Measurements from ENCODE around the gene ZCCHC2. TPM values are rescaled to one million over a fixed set of nuclear protein-coding genes. Genes with fewer than 3 reads are reported as not detected.

The ZCCHC2 gene
- total RNA-seq, 1 donor from 2014 or later: 18.5 TPM

DNA sequence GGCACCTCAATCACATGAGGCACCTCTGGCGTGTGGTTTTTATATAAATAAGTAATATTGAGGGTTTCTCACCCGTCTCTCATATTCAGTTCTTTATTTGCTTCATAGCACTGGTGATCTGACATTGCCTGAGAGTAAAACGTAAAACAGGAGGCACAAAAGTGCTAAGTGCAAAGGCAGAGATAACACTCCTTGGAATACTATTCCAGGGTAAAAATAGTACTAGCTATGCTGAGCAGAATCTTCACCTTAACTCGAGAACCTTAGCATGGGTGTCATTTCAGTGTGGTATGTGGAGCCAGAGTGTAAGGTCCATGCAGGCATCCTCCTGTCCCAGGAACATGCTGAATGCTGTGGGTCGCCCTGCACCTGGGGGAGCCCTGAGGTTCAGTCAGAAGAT lies 26.9 kb downstream of the ZCCHC2 start:
- DNase-seq (ENCODE audit: low spot score, unreplicated experiment): no peak
- H3K27ac Mint-ChIP-seq: no peak overlapping the region
- H3K36me3 Mint-ChIP-seq (ENCODE audit: insufficient read depth): peaks cover 19% of the 10 kb centered on the region
- H3K4me1 Mint-ChIP-seq (ENCODE audit: low read depth): no peaks in the 10 kb centered on the region
- H3K4me3 Mint-ChIP-seq (ENCODE audit: low read depth): no peak overlapping the region
- no peaks in the 10 kb centered on the region for H3K9me3 Mint-ChIP-seq (ENCODE audit: low read depth)
- TF ChIP-seq, protein P1, sequence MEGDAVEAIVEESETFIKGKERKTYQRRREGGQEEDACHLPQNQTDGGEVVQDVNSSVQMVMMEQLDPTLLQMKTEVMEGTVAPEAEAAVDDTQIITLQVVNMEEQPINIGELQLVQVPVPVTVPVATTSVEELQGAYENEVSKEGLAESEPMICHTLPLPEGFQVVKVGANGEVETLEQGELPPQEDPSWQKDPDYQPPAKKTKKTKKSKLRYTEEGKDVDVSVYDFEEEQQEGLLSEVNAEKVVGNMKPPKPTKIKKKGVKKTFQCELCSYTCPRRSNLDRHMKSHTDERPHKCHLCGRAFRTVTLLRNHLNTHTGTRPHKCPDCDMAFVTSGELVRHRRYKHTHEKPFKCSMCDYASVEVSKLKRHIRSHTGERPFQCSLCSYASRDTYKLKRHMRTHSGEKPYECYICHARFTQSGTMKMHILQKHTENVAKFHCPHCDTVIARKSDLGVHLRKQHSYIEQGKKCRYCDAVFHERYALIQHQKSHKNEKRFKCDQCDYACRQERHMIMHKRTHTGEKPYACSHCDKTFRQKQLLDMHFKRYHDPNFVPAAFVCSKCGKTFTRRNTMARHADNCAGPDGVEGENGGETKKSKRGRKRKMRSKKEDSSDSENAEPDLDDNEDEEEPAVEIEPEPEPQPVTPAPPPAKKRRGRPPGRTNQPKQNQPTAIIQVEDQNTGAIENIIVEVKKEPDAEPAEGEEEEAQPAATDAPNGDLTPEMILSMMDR (IDR thresholded peaks at IDR 0.05; ENCODE audit: unreplicated experiment): no peak
- H3K27me3 Mint-ChIP-seq: no peaks in the 10 kb centered on the region

DNA sequence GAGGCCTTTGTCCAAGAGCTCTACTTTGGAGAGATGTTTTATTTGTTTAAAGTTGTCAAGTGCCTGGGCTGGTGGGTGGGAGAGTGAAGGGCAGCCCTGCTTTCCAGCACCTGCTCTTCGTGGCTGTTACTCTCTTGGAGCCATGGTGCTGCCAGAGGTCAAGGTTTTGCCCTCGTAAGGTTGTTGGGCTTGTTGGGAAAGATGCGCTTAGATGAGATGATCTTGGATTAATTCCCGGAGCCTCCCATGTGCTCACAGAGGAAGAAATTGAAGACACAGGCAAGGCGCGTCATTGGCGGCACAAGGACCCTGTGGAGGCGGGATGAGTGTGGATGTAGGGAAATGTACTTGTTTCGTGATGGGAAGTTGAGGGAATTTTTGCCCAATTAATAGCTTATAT lies 27.9 kb downstream of the ZCCHC2 start:
- no peaks in the 10 kb centered on the region for H3K4me1 Mint-ChIP-seq (ENCODE audit: low read depth)
- no peaks in the 10 kb centered on the region for H3K9me3 Mint-ChIP-seq (ENCODE audit: low read depth)
- no peak for DNase-seq (ENCODE audit: low spot score, unreplicated experiment)
- no peaks in the 10 kb centered on the region for H3K27me3 Mint-ChIP-seq
- peaks cover 17% of the 10 kb centered on the region for H3K36me3 Mint-ChIP-seq (ENCODE audit: insufficient read depth)
- TF ChIP-seq, protein P1 (IDR thresholded peaks at IDR 0.05; ENCODE audit: unreplicated experiment): no peak
- no peak overlapping the region for H3K27ac Mint-ChIP-seq
- H3K4me3 Mint-ChIP-seq (ENCODE audit: low read depth): no peak overlapping the region

DNA sequence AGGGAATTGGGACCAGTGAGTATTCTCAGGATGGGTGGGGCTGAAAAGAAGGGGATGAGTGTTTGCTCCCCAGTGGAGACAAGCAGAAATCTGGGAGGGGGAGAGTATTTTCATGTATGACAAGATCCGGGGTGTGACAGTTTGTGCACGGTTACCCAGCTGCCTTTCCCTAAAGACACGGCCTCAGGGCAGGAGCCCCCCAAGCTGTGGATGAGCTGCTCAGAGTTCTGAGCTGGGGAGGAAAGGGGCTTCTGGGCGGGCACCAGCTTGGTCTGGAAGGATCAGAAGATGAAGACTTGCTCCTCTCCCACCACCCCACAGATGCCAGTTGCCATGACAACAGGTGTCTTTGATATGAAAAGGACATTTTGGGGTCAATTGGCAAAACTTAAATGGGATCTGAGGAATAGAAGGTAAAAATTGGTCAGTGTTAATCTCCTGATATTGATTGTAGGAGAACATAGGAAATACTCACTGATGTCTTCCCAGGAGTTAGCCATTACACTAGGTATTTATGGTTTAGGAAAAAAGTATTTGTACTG lies 29.2 kb downstream of the ZCCHC2 start:
- DNase-seq (ENCODE audit: low spot score, unreplicated experiment): no peak
- TF ChIP-seq, protein P1 (IDR thresholded peaks at IDR 0.05; ENCODE audit: unreplicated experiment): no peak
- Mint-ChIP-seq H3K27me3 (no peaks in the 10 kb centered on the region), H3K4me1 (ENCODE audit: low read depth) (no peaks in the 10 kb centered on the region), H3K36me3 (ENCODE audit: insufficient read depth) (peaks cover 23% of the 10 kb centered on the region), H3K4me3 (ENCODE audit: low read depth) (no peak overlapping the region), H3K9me3 (ENCODE audit: low read depth) (no peaks in the 10 kb centered on the region), H3K27ac (no peak overlapping the region)

DNA sequence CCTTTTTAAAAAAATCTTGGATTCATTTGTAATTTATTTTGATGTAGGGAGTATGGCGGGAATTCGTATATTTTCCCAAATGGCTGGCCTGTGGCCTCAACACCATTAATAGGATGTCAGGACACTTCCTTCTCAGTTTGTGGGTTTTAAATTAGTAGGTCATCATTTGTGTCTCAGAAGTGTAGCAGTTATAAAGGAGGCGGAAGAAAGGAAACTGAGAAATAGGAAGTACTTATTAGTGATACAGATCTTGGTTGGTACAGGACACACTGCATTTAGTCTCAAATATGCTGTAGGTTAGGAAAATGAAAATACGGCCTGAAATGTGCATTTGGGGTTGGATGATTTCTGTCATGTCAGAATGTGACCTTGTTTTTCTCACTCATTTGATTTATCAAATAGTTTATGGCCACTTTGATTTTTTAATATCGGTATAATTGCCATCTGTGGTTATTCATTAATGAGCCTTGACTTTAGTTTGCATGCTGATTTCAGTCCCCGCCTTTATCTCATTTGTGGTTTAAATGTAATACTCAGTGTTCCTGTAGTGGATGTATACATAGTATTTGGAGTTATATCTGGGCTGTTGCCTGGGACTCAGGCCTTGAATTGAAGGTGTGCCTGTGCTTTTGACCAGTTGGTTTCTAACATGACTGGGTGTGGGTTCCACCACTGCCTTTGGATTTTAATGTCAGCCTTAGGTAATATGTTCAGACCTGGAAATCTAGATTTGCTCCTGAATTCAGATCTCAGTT lies 31.4 kb downstream of the ZCCHC2 start:
- TF ChIP-seq, protein P1 (IDR thresholded peaks at IDR 0.05; ENCODE audit: unreplicated experiment): no peak
- no peaks in the 10 kb centered on the region for H3K27me3 Mint-ChIP-seq
- H3K27ac Mint-ChIP-seq: no peak overlapping the region
- peaks cover 29% of the 10 kb centered on the region for H3K36me3 Mint-ChIP-seq (ENCODE audit: insufficient read depth)
- DNase-seq (ENCODE audit: low spot score, unreplicated experiment): no peak
- no peaks in the 10 kb centered on the region for H3K4me1 Mint-ChIP-seq (ENCODE audit: low read depth)
- H3K9me3 Mint-ChIP-seq (ENCODE audit: low read depth): no peaks in the 10 kb centered on the region
- no peak overlapping the region for H3K4me3 Mint-ChIP-seq (ENCODE audit: low read depth)

DNA sequence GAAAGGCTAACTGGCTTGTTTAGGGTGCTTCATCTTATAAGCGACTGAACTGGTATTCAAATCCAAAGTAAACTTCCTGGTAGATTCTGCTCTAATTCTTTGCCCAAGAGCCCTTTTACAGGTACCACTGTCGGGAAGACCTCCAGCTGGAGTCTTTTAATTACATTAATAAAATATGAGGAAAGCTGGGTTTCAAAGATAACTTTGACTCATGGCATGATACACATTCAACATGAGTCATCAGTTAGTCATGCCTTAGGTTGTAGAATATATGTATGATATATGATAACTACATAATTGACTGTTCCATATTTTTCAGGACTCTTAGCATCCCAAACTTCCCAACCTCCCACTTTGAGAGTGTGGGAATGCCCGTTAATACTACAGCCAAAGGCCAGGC lies 32.3 kb downstream of the ZCCHC2 start:
- Mint-ChIP-seq H3K9me3 (ENCODE audit: low read depth) (no peaks in the 10 kb centered on the region), H3K36me3 (ENCODE audit: insufficient read depth) (peaks cover 29% of the 10 kb centered on the region), H3K4me3 (ENCODE audit: low read depth) (no peak overlapping the region), H3K4me1 (ENCODE audit: low read depth) (no peaks in the 10 kb centered on the region), H3K27ac (no peak overlapping the region), H3K27me3 (no peaks in the 10 kb centered on the region)
- TF ChIP-seq, protein P1 (IDR thresholded peaks at IDR 0.05; ENCODE audit: unreplicated experiment): no peak
- DNase-seq (ENCODE audit: low spot score, unreplicated experiment): no peak

All from progenitor cell of endocrine pancreas (in vitro differentiated cells).